Measurements from ENCODE around the gene RBFOX2.
A peak's percentile ranks its signal among the peaks of the same experiment; 100 is the strongest.

The RBFOX2 gene

DNA sequence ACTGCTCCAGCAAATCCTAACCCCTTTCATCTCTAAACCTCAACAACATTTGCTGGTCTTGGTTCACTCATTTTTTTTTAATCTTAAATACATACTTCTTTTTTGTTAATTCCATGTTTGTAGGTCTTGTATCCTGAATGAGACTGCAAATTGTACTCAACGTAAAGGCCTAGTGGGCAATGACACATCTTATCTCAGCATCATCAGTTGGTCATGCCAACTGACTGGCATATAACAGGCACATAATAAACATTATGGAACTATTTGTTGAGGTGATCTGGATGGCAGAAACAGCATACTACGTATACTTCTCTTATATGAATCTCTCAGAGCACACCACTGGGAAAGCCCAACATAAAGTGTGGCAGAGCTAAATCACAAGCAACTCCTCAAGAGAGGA lies 116.7 kb downstream of the RBFOX2 start:
- TF ChIP-seq EZH2 (IDR thresholded peaks at IDR 0.05) = no peak
- TF ChIP-seq POLR2AphosphoS5 (IDR thresholded peaks at IDR 0.05; ENCODE audit: borderline replicate concordance, low read depth, low read length) = no peak
- TF ChIP-seq FOXP2 (optimal IDR thresholded peaks at IDR 0.05; ENCODE audit: control extremely low read depth, extremely low read length, insufficient read depth) = no peak
- Histone ChIP-seq H3K9ac (ENCODE audit: insufficient read length) (no peak overlapping the region), H3K27ac (no peak overlapping the region), H3K4me3 (no peak overlapping the region), H3K36me3 (ENCODE audit: insufficient read depth, low read length) (no peaks in the 10 kb centered on the region), H3K9me3 (ENCODE audit: low read depth, low read length) (no peaks in the 10 kb centered on the region)
- no peak for DNase-seq (ENCODE audit: low read depth, low spot score)

DNA sequence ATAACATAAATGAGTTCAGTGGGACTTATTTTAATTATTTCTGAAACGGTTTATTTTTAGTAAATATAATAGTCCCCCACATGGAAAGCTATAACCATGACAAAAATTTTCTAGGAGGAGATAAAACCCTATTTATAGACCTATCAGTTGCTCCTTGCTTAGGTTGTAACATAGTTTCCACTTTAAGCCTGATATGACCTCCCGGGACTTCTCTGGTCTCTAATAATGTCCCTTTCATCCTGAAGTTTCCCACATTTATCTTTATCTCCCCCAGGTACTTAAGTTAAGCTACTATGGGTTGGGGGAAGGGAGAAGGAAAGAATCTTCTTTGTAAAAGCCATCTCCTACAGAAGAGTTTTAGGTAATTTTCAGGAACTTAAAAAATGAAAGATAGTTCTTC lies 117.7 kb downstream of the RBFOX2 start:
- TF ChIP-seq EZH2 (IDR thresholded peaks at IDR 0.05) (no peak), POLR2AphosphoS5 (IDR thresholded peaks at IDR 0.05; ENCODE audit: borderline replicate concordance, low read depth, low read length) (no peak), FOXP2 (optimal IDR thresholded peaks at IDR 0.05; ENCODE audit: control extremely low read depth, extremely low read length, insufficient read depth) (no peak)
- Histone ChIP-seq H3K9ac (ENCODE audit: insufficient read length) (no peak overlapping the region), H3K27ac (no peak overlapping the region), H3K36me3 (ENCODE audit: insufficient read depth, low read length) (no peaks in the 10 kb centered on the region), H3K9me3 (ENCODE audit: low read depth, low read length) (no peaks in the 10 kb centered on the region), H3K4me3 (no peak overlapping the region)
- no peak for DNase-seq (ENCODE audit: low read depth, low spot score)

DNA sequence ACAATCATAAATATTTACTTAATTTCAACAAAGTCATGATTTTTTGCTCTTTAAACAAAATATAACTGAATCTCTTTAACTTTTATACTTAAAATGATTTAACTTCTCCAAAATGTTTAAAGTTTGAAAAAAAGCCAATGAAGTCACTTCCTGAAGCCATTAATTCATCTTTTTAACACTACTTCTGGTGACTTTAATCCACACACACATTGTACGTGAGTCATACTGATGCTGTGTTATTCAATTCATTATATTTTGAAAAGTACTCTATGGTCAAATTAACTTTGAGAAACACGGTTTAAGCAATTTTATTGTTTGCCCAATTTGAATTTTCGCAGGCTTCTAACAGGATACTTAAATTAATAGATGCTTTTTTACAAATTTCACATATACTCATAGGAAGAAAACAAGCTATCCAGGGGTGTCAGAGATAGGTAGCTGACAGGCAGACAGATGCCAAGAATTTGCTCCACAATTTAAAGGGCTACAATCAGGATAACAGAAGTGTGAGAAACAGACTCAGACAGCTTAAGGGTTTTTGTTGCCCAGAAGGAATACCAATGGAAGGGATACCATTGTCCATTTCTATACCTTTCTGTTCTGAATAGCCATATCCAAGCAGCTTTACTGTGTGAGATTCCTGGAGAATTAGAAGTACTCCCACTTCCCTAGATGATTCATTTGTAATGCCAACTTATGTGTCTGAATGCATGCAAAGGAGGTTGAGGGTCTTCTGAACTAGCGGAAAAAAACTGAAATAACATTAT lies 118.4 kb downstream of the RBFOX2 start:
- no peak for TF ChIP-seq FOXP2 (optimal IDR thresholded peaks at IDR 0.05; ENCODE audit: control extremely low read depth, extremely low read length, insufficient read depth)
- TF ChIP-seq POLR2AphosphoS5 (IDR thresholded peaks at IDR 0.05; ENCODE audit: borderline replicate concordance, low read depth, low read length) = no peak
- no peak for TF ChIP-seq EZH2 (IDR thresholded peaks at IDR 0.05)
- Histone ChIP-seq H3K9me3 (ENCODE audit: low read depth, low read length) (no peaks in the 10 kb centered on the region), H3K4me3 (no peak overlapping the region), H3K36me3 (ENCODE audit: insufficient read depth, low read length) (no peaks in the 10 kb centered on the region), H3K9ac (ENCODE audit: insufficient read length) (no peak overlapping the region), H3K27ac (no peak overlapping the region)
- DNase-seq (ENCODE audit: low read depth, low spot score) = no peak

DNA sequence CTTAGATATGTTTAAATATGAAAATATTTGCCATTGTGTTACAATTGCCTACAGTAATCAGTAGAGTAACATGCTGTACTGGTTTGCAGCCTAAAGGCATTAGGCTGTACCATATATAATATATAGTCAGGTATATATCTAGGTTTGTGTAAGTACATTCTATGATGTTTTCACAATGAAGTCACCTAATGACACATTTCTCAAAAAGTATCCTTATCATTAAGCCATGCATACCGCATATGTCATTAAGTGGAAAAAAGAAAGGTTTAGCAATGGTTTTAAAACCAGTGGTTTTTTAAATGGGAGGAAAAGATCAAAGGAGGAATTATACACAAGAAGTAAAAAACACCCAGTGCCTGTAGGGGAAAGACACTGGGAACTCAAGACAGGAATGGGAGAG lies 122.7 kb downstream of the RBFOX2 start:
- H3K4me3 ChIP-seq = no peak overlapping the region
- H3K9me3 ChIP-seq (ENCODE audit: low read depth, low read length) = no peaks in the 10 kb centered on the region
- no peak overlapping the region for H3K27ac ChIP-seq
- no peak overlapping the region for H3K9ac ChIP-seq (ENCODE audit: insufficient read length)
- TF ChIP-seq POLR2AphosphoS5 (IDR thresholded peaks at IDR 0.05; ENCODE audit: borderline replicate concordance, low read depth, low read length) (no peak), FOXP2 (optimal IDR thresholded peaks at IDR 0.05; ENCODE audit: control extremely low read depth, extremely low read length, insufficient read depth) (no peak), EZH2 (IDR thresholded peaks at IDR 0.05) (no peak)
- no peak for DNase-seq (ENCODE audit: low read depth, low spot score)
- H3K36me3 ChIP-seq (ENCODE audit: insufficient read depth, low read length) = no peaks in the 10 kb centered on the region

DNA sequence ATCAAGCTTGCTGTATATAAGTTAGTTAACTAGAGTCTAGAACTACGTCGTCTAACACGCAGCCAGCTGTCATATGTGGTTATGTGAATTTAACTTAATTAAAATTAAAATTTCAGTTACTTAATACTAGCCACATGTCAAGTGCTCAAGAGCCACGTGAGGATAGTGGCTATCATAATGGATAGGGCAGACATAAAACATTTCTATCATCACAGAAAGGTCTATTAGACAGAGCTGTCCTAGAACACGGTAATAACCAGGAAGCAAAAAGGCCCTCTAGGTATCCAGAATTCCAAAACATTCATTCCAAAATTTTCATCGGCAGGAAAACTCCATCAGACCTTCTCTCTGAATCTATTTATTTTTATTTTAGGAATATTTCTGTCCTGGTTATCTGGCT lies 123.9 kb downstream of the RBFOX2 start:
- TF ChIP-seq EZH2 (IDR thresholded peaks at IDR 0.05) = no peak
- no peak for TF ChIP-seq POLR2AphosphoS5 (IDR thresholded peaks at IDR 0.05; ENCODE audit: borderline replicate concordance, low read depth, low read length)
- TF ChIP-seq FOXP2 (optimal IDR thresholded peaks at IDR 0.05; ENCODE audit: control extremely low read depth, extremely low read length, insufficient read depth) = no peak
- H3K36me3 ChIP-seq (ENCODE audit: insufficient read depth, low read length) = no peaks in the 10 kb centered on the region
- no peak overlapping the region for H3K4me3 ChIP-seq
- H3K27ac ChIP-seq = no peak overlapping the region
- DNase-seq (ENCODE audit: low read depth, low spot score) = no peak
- no peak overlapping the region for H3K9ac ChIP-seq (ENCODE audit: insufficient read length)
- H3K9me3 ChIP-seq (ENCODE audit: low read depth, low read length) = no peaks in the 10 kb centered on the region

DNA sequence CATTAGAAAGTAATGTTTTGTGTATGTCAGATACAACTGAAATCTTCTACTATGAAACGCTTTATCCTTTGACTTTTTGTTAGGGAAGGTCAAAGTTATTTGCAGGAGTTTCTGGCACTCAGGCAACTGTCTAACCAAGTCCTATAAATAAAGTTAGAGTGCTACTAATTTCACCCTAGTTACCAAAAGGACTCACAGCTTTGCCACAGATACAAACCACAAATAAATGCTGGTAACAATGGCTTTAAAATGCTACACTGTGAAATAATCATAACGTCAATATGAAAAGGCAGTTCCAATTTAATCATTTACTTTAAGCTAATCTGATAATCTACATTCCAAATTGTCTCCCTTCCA lies 124.3 kb downstream of the RBFOX2 start:
- Histone ChIP-seq H3K9me3 (ENCODE audit: low read depth, low read length) (no peaks in the 10 kb centered on the region), H3K4me3 (no peak overlapping the region), H3K36me3 (ENCODE audit: insufficient read depth, low read length) (no peaks in the 10 kb centered on the region), H3K27ac (no peak overlapping the region), H3K9ac (ENCODE audit: insufficient read length) (no peak overlapping the region)
- no peak for TF ChIP-seq EZH2 (IDR thresholded peaks at IDR 0.05)
- no peak for TF ChIP-seq FOXP2 (optimal IDR thresholded peaks at IDR 0.05; ENCODE audit: control extremely low read depth, extremely low read length, insufficient read depth)
- no peak for TF ChIP-seq POLR2AphosphoS5 (IDR thresholded peaks at IDR 0.05; ENCODE audit: borderline replicate concordance, low read depth, low read length)
- no peak for DNase-seq (ENCODE audit: low read depth, low spot score)

DNA sequence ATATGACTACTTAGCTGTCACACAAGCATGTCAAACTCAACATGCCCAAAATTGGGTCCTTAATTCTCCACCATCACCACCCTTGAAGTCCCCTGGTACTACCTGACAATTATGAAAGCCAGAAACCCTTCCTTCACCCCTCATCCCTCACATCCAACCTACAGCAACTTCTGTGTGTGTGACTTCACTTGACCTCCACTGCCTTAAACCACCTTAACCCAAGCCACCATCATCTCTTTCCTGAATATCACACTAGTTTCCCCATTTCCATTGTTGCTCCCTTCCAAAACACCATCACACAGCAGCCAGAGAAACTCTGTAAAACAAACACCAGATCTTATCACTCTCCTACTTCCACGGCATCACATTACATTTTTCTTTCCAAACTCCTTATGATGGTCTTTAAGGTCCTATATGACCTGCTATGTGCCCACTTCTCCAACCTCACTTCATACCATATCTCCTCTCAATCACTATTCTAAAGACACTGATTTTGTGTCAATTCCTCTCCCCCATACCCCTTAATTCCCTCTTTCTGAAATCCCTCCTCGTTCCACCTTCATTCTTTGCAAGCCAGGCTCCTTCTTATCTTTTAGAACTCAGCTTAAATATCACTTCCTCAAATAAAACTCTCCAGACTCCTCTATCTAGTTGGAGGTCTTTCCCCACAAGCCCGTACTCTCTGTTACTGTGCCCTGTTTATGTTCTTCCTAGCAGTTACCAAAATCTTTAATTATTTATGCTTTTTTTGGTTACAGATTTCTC lies 124.9 kb downstream of the RBFOX2 start:
- no peak for DNase-seq (ENCODE audit: low read depth, low spot score)
- H3K4me3 ChIP-seq = no peak overlapping the region
- H3K27ac ChIP-seq = no peak overlapping the region
- H3K9ac ChIP-seq (ENCODE audit: insufficient read length) = no peak overlapping the region
- no peaks in the 10 kb centered on the region for H3K36me3 ChIP-seq (ENCODE audit: insufficient read depth, low read length)
- no peaks in the 10 kb centered on the region for H3K9me3 ChIP-seq (ENCODE audit: low read depth, low read length)
- TF ChIP-seq EZH2 (IDR thresholded peaks at IDR 0.05) (no peak), POLR2AphosphoS5 (IDR thresholded peaks at IDR 0.05; ENCODE audit: borderline replicate concordance, low read depth, low read length) (no peak), FOXP2 (optimal IDR thresholded peaks at IDR 0.05; ENCODE audit: control extremely low read depth, extremely low read length, insufficient read depth) (no peak)

DNA sequence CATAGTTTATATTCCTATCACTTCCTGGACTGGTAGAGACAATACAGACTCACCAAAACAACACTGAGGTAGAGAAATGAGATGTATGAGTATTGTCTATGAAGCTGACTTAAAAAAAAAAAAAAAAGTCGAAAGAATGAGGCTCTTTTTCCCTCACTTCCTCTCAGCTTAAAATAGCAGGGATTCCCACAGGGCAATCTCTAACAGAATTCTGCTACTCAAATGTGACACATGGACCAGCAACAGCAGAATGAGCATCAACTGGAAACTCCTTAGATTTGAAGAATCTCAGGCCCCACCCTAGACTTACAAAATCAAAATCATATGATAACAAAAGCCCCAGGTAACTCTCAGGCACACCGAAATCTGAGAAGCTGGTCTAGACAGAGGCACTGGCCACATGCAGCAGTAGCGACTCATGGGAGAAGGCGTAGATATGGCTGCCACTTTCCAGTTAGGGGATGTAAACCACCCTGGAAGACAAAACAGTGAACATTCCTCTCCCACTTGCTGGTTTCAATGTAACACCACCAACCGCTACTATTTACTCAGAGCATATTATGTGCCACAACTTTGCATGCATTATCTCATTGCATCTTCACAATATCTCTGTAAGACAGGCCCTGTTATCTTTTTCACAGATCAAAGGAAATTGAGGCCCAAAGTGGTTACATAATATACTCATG lies 128.0 kb downstream of the RBFOX2 start:
- H3K9me3 ChIP-seq (ENCODE audit: low read depth, low read length) = no peaks in the 10 kb centered on the region
- 0 out of 2 replicates have a peak overlapping the region, but pooled peaks have one; percentile 32 for H3K27ac ChIP-seq
- no peak for DNase-seq (ENCODE audit: low read depth, low spot score)
- H3K36me3 ChIP-seq (ENCODE audit: insufficient read depth, low read length) = peaks cover 6% of the 10 kb centered on the region; the same call in 1 of the 2 replicates
- no peak overlapping the region for H3K4me3 ChIP-seq
- TF ChIP-seq POLR2AphosphoS5 (IDR thresholded peaks at IDR 0.05; ENCODE audit: borderline replicate concordance, low read depth, low read length) (no peak), EZH2 (IDR thresholded peaks at IDR 0.05) (no peak), FOXP2 (optimal IDR thresholded peaks at IDR 0.05; ENCODE audit: control extremely low read depth, extremely low read length, insufficient read depth) (no peak)
- H3K9ac ChIP-seq (ENCODE audit: insufficient read length) = no peak overlapping the region

Measured in SK-N-MC (cell line).